ENCODE results near the gene HOXD4. TPM values are rescaled to one million over a fixed set of nuclear protein-coding genes. Genes with fewer than 3 reads are reported as not detected.

The HOXD4 gene
- total RNA-seq, 1 experiment from 2014 or later, result not detected

- no peak for TF ChIP-seq TEAD4 (CRISPR knock-in tag; IDR thresholded peaks at IDR 0.05)
- no peak for TF ChIP-seq USF2 (CRISPR knock-in tag; IDR thresholded peaks at IDR 0.05)
- no peak for TF ChIP-seq CDX4 (CRISPR knock-in tag; IDR thresholded peaks at IDR 0.05; ENCODE audit: borderline replicate concordance)
- TF ChIP-seq, protein P1, sequence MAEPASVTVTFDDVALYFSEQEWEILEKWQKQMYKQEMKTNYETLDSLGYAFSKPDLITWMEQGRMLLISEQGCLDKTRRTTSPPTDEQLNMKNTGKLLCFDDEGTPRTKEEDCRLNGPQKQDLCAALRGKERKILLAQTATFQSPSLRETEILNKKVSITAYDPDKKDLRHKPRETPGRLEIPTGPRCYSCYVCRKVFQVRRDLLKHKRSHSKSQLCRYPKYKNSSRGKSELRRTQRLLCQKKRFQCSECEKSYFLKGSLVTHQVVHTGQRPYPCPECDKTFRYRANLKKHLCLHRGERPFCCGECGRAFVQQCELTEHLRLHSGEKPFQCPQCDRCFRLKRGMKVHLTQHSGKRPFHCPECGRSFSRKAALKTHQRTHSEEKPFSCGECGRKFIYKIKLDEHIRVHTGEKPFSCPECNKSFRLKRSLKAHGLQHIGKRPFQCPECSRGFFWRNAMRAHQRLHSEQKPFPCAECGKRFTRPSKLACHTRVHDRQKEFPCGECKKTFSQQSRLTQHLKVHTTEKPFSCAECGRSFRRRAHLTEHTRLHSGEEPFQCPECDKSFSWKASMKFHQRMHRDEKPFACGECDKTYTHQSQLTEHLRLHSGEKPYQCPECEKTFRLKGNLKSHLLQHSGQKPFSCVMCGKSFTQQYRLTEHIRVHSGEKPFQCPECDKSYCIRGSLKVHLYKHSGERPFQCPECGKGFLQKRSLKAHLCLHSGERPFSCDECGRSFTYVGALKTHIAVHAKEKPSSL (CRISPR knock-in tag; conservative IDR thresholded peaks at IDR 0.05), result no peak
- no peak for TF ChIP-seq PRRX2 (CRISPR knock-in tag; IDR thresholded peaks at IDR 0.05)
- TF ChIP-seq, protein P2, sequence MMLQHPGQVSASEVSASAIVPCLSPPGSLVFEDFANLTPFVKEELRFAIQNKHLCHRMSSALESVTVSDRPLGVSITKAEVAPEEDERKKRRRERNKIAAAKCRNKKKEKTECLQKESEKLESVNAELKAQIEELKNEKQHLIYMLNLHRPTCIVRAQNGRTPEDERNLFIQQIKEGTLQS (CRISPR knock-in tag; conservative IDR thresholded peaks at IDR 0.05), result no peak
- TF ChIP-seq ZNF317 (CRISPR knock-in tag; IDR thresholded peaks at IDR 0.05; ENCODE audit: borderline replicate concordance, low read depth), result no peak
- TF ChIP-seq CREM (CRISPR knock-in tag; IDR thresholded peaks at IDR 0.05), result no peak
Observed at GRCh38 chr2:176112375-176113302, 38.7 kb upstream of the HOXD4 start (continued).

DNA sequence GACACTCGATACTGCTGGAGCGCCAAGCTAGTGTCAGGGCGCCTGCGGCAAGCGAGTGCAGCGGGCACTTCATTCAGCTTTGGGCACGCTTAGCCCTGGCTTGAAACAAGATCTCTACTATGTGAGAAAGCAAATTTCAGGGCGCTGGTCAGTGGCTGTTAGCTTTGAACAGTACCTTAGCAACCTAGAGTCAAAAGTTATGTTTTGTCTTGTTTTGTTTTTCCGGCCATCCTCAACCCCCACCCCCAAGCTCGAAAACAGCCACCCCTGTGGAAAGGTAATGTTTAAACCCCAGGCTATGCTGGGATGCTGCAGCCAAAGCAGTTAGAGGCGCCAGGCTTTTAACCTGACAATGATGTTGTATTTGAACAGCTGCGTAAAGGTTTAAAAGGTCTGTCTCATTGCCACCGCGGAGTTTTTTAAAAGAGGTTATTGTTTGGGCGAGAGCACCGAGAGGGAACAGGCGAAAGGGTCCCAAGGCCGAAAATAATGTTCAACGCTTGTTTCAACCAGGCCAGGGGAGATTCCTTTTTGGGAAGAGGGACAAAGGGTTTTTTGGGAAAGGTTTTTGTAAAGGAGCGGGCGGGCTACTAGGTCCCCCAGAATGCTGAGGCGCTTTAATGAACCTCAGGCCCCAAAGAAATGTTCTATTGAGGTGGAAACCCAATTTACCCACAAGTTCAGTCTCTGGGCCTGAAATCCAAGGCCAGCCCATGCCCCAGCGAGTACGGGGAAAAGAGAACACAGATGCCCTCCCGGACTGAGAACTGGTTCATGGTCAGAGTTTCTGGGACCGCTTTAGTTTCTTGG is 37.0 kb upstream of the HOXD4 start:
- CTCF ChIA-PET, result interaction anchor here (1.4 to 1.7 kb wide), 3 partner anchors 13 to 26 kb away, joined by 6 to 9 read pairs (median 6); no protein-coding TSS in a partner anchor
- Mint-ChIP-seq H3K36me3 (0 out of 2 replicates have a peak, but pooled peaks cover 7% of the 10 kb centered on the region), H3K27me3 (ENCODE audit: low read depth) (peaks cover 100% of the 10 kb centered on the region), H3K4me3 (no peak overlapping the region), H3K9me3 (peaks cover 4% of the 10 kb centered on the region), H3K27ac (no peak overlapping the region), H3K4me1 (peaks cover 22% of the 10 kb centered on the region)
- TF ChIP-seq SMAD4 (CRISPR knock-in tag; IDR thresholded peaks at IDR 0.05) (no peak), ZNF121 (CRISPR knock-in tag; IDR thresholded peaks at IDR 0.05) (no peak), JAZF1 (CRISPR knock-in tag; IDR thresholded peaks at IDR 0.05) (no peak), TEAD4 (CRISPR knock-in tag; IDR thresholded peaks at IDR 0.05) (no peak), HMGA2 (CRISPR knock-in tag; IDR thresholded peaks at IDR 0.05) (no peak), RORB (CRISPR knock-in tag; IDR thresholded peaks at IDR 0.05) (no peak), CDX4 (CRISPR knock-in tag; IDR thresholded peaks at IDR 0.05; ENCODE audit: borderline replicate concordance) (no peak), NFE2L1 (CRISPR knock-in tag; IDR thresholded peaks at IDR 0.05) (no peak), GRHL2 (CRISPR knock-in tag; IDR thresholded peaks at IDR 0.05; ENCODE audit: insufficient replicate concordance, severe bottlenecking) (no peak), ATF6 (CRISPR knock-in tag; IDR thresholded peaks at IDR 0.05) (no peak), SP1 (CRISPR knock-in tag; conservative IDR thresholded peaks at IDR 0.05) (no peak)
- TF ChIP-seq, protein P3, sequence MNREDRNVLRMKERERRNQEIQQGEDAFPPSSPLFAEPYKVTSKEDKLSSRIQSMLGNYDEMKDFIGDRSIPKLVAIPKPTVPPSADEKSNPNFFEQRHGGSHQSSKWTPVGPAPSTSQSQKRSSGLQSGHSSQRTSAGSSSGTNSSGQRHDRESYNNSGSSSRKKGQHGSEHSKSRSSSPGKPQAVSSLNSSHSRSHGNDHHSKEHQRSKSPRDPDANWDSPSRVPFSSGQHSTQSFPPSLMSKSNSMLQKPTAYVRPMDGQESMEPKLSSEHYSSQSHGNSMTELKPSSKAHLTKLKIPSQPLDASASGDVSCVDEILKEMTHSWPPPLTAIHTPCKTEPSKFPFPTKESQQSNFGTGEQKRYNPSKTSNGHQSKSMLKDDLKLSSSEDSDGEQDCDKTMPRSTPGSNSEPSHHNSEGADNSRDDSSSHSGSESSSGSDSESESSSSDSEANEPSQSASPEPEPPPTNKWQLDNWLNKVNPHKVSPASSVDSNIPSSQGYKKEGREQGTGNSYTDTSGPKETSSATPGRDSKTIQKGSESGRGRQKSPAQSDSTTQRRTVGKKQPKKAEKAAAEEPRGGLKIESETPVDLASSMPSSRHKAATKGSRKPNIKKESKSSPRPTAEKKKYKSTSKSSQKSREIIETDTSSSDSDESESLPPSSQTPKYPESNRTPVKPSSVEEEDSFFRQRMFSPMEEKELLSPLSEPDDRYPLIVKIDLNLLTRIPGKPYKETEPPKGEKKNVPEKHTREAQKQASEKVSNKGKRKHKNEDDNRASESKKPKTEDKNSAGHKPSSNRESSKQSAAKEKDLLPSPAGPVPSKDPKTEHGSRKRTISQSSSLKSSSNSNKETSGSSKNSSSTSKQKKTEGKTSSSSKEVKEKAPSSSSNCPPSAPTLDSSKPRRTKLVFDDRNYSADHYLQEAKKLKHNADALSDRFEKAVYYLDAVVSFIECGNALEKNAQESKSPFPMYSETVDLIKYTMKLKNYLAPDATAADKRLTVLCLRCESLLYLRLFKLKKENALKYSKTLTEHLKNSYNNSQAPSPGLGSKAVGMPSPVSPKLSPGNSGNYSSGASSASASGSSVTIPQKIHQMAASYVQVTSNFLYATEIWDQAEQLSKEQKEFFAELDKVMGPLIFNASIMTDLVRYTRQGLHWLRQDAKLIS (CRISPR knock-in tag; IDR thresholded peaks at IDR 0.05; ENCODE audit: borderline replicate concordance), result no peak
- TF ChIP-seq, protein P1 (CRISPR knock-in tag; conservative IDR thresholded peaks at IDR 0.05), result no peak
- DNase-seq (ENCODE audit: low spot score) (no peak), ATAC-seq (no peak)
- POLR2A ChIA-PET, result no interaction called here
